ENCODE results near the gene TPRKB. TPM values are rescaled to one million over a fixed set of nuclear protein-coding genes. Genes with fewer than 3 reads are reported as not detected.
"Not testable (repeated sequence)": the region's sequence is repeated elsewhere in the genome, so short reads cannot be mapped to it uniquely, and the experiment has no call there.

The TPRKB gene
- total RNA-seq, 1 donor from 2014 or later = 41.5 TPM

DNA sequence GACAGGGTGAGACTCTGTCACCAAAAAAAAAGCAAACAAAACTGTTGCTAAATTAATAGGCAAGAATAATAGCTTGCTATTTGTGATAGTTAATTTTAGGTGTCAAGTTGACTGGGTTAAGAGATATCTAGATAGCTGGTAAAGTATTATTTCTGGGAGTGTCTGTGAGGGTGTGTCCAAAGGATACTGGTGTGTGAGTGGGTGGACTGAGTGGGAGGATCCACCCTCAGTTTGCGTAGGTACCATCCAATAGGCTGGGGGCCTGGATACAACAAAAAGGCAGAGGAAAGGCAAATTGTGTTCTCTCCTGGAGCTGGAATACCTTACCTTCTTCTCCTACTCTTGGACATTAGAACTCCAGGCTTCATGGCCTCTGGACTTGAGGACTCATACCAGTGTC, 27.8 kb upstream of the TPRKB start:
- Mint-ChIP-seq H3K9me3 (no peaks in the 10 kb centered on the region), H3K4me3 (no peak overlapping the region), H3K27me3 (ENCODE audit: insufficient read depth) (no peaks in the 10 kb centered on the region), H3K4me1 (ENCODE audit: low read depth) (peaks cover 6% of the 10 kb centered on the region), H3K36me3 (ENCODE audit: low read depth) (peaks cover 48% of the 10 kb centered on the region), H3K27ac (no peak overlapping the region)
- DNase-seq (ENCODE audit: low spot score) = no peak
- intact Hi-C loops (cut with micrococcal nuclease) = no loop called here

DNA sequence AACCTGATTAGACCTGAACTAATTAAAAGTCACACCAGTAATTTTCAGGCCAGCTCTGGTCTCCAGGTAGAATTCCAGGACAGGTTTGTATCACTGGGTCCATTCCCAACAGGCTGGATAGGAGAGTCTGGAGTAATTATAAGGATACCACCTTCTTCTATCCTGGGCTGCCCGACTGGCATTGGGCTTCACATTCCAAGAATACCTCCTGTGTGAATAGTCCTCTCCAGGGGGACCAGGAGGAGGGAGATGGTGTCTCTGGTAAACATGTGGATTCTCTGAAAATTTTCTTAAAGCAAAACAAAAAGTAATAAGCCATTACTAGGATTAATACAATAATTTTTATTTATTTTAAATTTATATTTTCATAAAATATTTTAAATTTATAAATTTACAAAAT, 25.4 kb upstream of the TPRKB start:
- H3K9me3 Mint-ChIP-seq = no peaks in the 10 kb centered on the region
- H3K27me3 Mint-ChIP-seq (ENCODE audit: insufficient read depth) = no peaks in the 10 kb centered on the region
- DNase-seq (ENCODE audit: low spot score) = no peak
- H3K4me3 Mint-ChIP-seq = no peak overlapping the region
- no peak overlapping the region for H3K27ac Mint-ChIP-seq
- no peaks in the 10 kb centered on the region for H3K4me1 Mint-ChIP-seq (ENCODE audit: low read depth)
- intact Hi-C loops (cut with micrococcal nuclease) = no loop called here
- peaks cover 37% of the 10 kb centered on the region for H3K36me3 Mint-ChIP-seq (ENCODE audit: low read depth)

DNA sequence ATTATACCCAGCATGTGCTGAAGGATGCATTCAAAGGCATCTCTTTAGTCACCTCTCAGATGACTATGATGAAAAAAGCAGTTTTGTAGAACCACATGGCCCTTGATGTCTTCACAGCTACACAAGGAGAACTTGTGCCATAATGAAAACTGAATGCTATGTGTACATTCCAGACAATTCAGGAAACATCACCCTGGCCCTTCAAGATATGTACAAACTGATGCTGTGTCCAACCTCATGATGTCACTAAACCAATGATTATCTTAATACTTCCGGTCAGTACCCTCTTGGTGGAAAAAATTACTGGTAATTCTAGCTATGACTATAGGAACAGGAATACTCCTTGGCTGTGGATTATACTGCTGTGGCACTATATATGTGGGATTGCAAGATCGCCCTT, 22.8 kb upstream of the TPRKB start:
- Mint-ChIP-seq H3K4me3 (no peak overlapping the region), H3K27ac (no peak overlapping the region)

GRCh38 chr2:73759285-73759764, 22.2 kb upstream of the TPRKB start:
- DNase-seq (ENCODE audit: low spot score) = no peak
- H3K4me1 Mint-ChIP-seq (ENCODE audit: low read depth) = no peaks in the 10 kb centered on the region
- no peak overlapping the region for H3K4me3 Mint-ChIP-seq
- no peaks in the 10 kb centered on the region for H3K9me3 Mint-ChIP-seq
- H3K27ac Mint-ChIP-seq = no peak overlapping the region
- peaks cover 31% of the 10 kb centered on the region for H3K36me3 Mint-ChIP-seq (ENCODE audit: low read depth)
- intact Hi-C loops (cut with micrococcal nuclease) = no loop called here
- no peaks in the 10 kb centered on the region for H3K27me3 Mint-ChIP-seq (ENCODE audit: insufficient read depth)

More for the DNA sequence above, 22.8 kb upstream of the TPRKB start:
- H3K9me3 Mint-ChIP-seq = no peaks in the 10 kb centered on the region
- H3K4me1 Mint-ChIP-seq (ENCODE audit: low read depth) = no peaks in the 10 kb centered on the region
- H3K27me3 Mint-ChIP-seq (ENCODE audit: insufficient read depth) = no peaks in the 10 kb centered on the region
- DNase-seq (ENCODE audit: low spot score) = no peak
- H3K36me3 Mint-ChIP-seq (ENCODE audit: low read depth) = peaks cover 28% of the 10 kb centered on the region
- intact Hi-C loops (cut with micrococcal nuclease) = no loop called here

DNA sequence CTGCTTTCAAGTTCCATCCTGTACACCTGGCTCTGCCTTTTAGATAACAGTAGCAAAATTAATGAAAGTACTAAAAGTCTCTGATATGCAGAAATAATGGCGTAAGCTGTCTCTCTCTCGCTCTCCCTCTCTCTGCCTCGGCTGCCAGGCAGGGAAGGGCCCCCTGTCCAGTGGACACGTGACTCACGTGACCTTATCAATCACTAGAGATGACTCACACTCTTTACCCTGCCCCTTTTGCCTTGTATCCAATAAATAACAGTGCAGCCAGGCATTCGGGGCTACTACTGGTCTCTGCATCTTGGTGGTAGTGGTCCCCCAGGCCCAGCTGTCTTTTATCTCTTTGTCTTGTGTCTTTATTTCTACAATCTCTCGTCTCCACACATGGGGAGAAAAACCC, 17.2 kb upstream of the TPRKB start:
- DNase-seq (ENCODE audit: low spot score); H3K27me3 Mint-ChIP-seq (ENCODE audit: insufficient read depth); H3K4me1 Mint-ChIP-seq (ENCODE audit: low read depth); H3K4me3 Mint-ChIP-seq; intact Hi-C loops (cut with micrococcal nuclease); H3K9me3 Mint-ChIP-seq; H3K27ac Mint-ChIP-seq: not testable (repeated sequence)
- peaks cover 30% of the 10 kb centered on the region for H3K36me3 Mint-ChIP-seq (ENCODE audit: low read depth)

- H3K27me3 Mint-ChIP-seq (ENCODE audit: insufficient read depth) = no peaks in the 10 kb centered on the region
- no peaks in the 10 kb centered on the region for H3K4me1 Mint-ChIP-seq (ENCODE audit: low read depth)
- H3K4me3 Mint-ChIP-seq = no peak overlapping the region
- no peak overlapping the region for H3K27ac Mint-ChIP-seq
- no peaks in the 10 kb centered on the region for H3K9me3 Mint-ChIP-seq
- H3K36me3 Mint-ChIP-seq (ENCODE audit: low read depth) = peaks cover 42% of the 10 kb centered on the region
- intact Hi-C loops (cut with micrococcal nuclease) = no loop called here
- DNase-seq (ENCODE audit: low spot score) = no peak
Measured at GRCh38 chr2:73749314-73749713, 12.2 kb upstream of the TPRKB start.

- no peak overlapping the region for H3K4me3 Mint-ChIP-seq
- no peaks in the 10 kb centered on the region for H3K27me3 Mint-ChIP-seq (ENCODE audit: insufficient read depth)
- no peaks in the 10 kb centered on the region for H3K9me3 Mint-ChIP-seq
- H3K4me1 Mint-ChIP-seq (ENCODE audit: low read depth) = no peaks in the 10 kb centered on the region
- DNase-seq (ENCODE audit: low spot score) = no peak
- peaks cover 39% of the 10 kb centered on the region for H3K36me3 Mint-ChIP-seq (ENCODE audit: low read depth)
- intact Hi-C loops (cut with micrococcal nuclease) = no loop called here
- H3K27ac Mint-ChIP-seq = no peak overlapping the region
Measured at GRCh38 chr2:73746877-73747208, 9.7 kb upstream of the TPRKB start.

DNA sequence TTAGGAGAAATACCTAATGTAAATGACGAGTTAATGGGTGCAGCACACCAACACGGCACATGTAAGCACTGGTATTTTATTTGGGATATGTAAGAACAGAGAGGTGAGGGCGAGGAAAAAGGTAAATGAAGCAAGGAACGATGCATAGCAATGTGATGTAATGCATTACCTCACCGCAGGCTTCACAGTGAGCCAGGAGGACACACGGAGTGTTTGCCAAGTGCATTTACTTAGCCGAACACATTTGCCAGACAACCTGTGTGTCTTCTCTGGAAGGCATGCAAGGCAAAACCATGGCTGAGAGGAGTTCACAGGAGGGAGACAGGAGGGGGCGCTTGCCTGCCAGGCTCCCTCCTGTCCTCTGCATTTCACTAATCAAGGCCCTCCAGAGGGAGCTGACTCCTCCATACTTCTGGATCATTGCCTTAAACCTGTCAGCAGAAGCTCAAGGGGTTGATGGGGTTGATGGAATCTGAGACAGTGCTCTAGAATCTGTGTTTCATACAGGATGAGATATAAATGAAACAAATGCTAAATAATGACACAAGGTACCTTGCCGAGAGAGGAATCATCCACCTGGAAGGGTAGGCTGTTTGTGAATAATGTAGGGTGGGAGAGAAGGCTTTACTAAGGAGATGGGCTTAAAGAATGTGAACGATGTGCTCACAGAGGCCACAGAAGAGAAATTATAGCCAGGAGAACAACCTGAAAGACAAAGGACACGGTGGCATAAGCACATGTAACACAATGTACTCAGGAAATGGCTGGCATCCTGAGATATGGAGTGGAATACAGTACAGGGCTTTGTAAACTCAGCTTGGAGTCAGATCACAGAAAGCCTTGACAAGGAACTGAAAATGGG, 9.1 kb upstream of the TPRKB start:
- Mint-ChIP-seq H3K4me1 (ENCODE audit: low read depth) (no peaks in the 10 kb centered on the region), H3K36me3 (ENCODE audit: low read depth) (peaks cover 39% of the 10 kb centered on the region)

GRCh38 chr2:73740767-73741166, 3.6 kb upstream of the TPRKB start:
- Mint-ChIP-seq H3K9me3 (peaks cover 5% of the 10 kb centered on the region), H3K27me3 (ENCODE audit: insufficient read depth) (peaks cover 3% of the 10 kb centered on the region), H3K36me3 (ENCODE audit: low read depth) (peaks cover 34% of the 10 kb centered on the region), H3K4me1 (ENCODE audit: low read depth) (peaks cover 18% of the 10 kb centered on the region), H3K27ac (no peak overlapping the region), H3K4me3 (no peak overlapping the region)
- intact Hi-C loops (cut with micrococcal nuclease) = no loop called here
- no peak for DNase-seq (ENCODE audit: low spot score)

More for the DNA sequence above, 9.1 kb upstream of the TPRKB start:
- no peak overlapping the region for H3K4me3 Mint-ChIP-seq
- no peaks in the 10 kb centered on the region for H3K27me3 Mint-ChIP-seq (ENCODE audit: insufficient read depth)
- no peak for DNase-seq (ENCODE audit: low spot score)
- H3K9me3 Mint-ChIP-seq = no peaks in the 10 kb centered on the region
- H3K27ac Mint-ChIP-seq = no peak overlapping the region
- intact Hi-C loops (cut with micrococcal nuclease) = no loop called here

DNA sequence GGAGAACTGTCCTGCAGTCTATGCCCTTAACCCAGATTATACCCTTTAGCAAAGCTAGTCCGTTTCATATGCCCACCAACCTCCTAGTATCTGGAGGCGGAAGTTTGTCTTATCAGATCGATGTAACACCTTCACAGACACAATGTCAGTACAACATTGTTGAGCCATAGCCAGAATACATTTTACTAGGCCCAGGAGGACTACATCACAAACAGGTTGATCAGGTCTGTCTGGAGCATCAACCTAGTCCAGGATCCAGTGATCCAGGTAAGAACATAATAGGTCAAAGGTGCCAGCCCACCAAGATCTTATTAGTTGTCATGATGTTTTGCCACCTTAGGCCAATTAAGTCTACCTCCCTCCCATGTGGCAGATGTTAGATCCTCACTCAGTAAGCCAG, 2.0 kb upstream of the TPRKB start:
- Mint-ChIP-seq H3K36me3 (ENCODE audit: low read depth) (peaks cover 31% of the 10 kb centered on the region), H3K27me3 (ENCODE audit: insufficient read depth) (peaks cover 3% of the 10 kb centered on the region), H3K4me1 (ENCODE audit: low read depth) (peaks cover 18% of the 10 kb centered on the region), H3K27ac (no peak overlapping the region), H3K4me3 (no peak overlapping the region), H3K9me3 (peaks cover 5% of the 10 kb centered on the region)
- no peak for DNase-seq (ENCODE audit: low spot score)
- intact Hi-C loops (cut with micrococcal nuclease) = loop anchor here (5.0 kb wide), 1 partner anchor 527 kb away; the partner anchor contains the start of gene SMYD5

DNA sequence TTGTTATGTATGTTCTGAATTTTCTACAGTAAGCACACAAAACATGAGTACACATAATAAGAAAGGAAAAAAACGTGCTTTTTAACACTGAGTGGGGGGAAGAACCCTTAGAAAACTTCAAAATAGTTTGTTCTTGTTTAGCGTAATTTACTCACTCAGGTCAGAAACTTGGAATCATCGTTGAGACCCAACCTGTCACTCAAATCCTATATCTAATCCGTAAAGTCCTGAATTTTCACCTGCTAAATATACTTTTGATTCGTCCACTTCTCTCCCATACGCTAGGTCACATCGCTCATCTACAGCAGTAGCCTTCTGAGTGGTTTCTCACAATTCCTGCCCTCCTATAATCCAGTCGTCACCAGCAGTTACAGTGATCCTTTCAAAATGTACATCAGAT, 767 bp downstream of the TPRKB start:
- peaks cover 5% of the 10 kb centered on the region for H3K9me3 Mint-ChIP-seq
- DNase-seq (ENCODE audit: low spot score) = no peak
- peaks cover 18% of the 10 kb centered on the region for H3K4me1 Mint-ChIP-seq (ENCODE audit: low read depth)
- H3K27me3 Mint-ChIP-seq (ENCODE audit: insufficient read depth) = peaks cover 3% of the 10 kb centered on the region
- H3K27ac Mint-ChIP-seq = peak overlapping the region; percentile 88
- intact Hi-C loops (cut with micrococcal nuclease) = loop anchor here (2.0 to 5.0 kb wide), 5 partner anchors 462 to 1096 kb away; partner anchors contain the start of genes MTHFD2, PCGF1 and SMYD5
- peaks cover 36% of the 10 kb centered on the region for H3K36me3 Mint-ChIP-seq (ENCODE audit: low read depth)
- H3K4me3 Mint-ChIP-seq = peak overlapping the region; percentile 97

DNA sequence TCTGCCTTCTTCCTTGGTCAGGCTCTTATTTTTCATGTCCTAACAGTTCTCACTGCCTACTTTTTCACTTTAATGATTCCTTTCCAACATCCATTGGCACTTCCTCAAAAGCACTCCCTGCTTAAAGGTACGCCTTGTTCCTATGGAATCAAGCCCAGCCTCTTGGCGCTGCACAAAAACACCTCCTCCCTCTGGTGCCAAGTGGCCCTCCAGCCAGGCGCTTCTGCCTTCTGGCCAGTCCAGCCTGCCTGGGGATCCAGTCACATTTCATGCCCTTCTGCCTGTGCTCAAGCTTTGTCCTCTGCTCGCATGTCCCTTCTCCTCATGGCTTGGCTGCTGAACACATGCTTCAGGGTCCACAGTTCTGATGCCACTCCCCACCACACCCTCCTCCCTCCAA, 6.3 kb downstream of the TPRKB start:
- Mint-ChIP-seq H3K4me1 (ENCODE audit: low read depth) (no peaks in the 10 kb centered on the region), H3K4me3 (no peak overlapping the region), H3K36me3 (ENCODE audit: low read depth) (peaks cover 34% of the 10 kb centered on the region), H3K27me3 (ENCODE audit: insufficient read depth) (no peaks in the 10 kb centered on the region), H3K27ac (no peak overlapping the region), H3K9me3 (no peaks in the 10 kb centered on the region)
- DNase-seq (ENCODE audit: low spot score) = no peak
- intact Hi-C loops (cut with micrococcal nuclease) = no loop called here

- no peaks in the 10 kb centered on the region for H3K27me3 Mint-ChIP-seq (ENCODE audit: insufficient read depth)
- no peak overlapping the region for H3K27ac Mint-ChIP-seq
- H3K4me3 Mint-ChIP-seq = no peak overlapping the region
- no peak for DNase-seq (ENCODE audit: low spot score)
- no peaks in the 10 kb centered on the region for H3K9me3 Mint-ChIP-seq
- H3K36me3 Mint-ChIP-seq (ENCODE audit: low read depth) = peaks cover 29% of the 10 kb centered on the region
- intact Hi-C loops (cut with micrococcal nuclease) = no loop called here
- no peaks in the 10 kb centered on the region for H3K4me1 Mint-ChIP-seq (ENCODE audit: low read depth)
Measured at GRCh38 chr2:73728711-73729110, 8.4 kb downstream of the TPRKB start.

All from activated T-helper 1 cell treated with anti-CD3 and anti-CD28 coated beads, Interleukin-12 subunit alpha, Interleukin-12 subunit beta, Interleukin-2, Interleukin-4 antibody, amounts not matched to agents 30 ng/mL and 10 ng/mL and 1 ng/mL, durations not matched to agents 14 hours and 24 hours and 36 hours (primary cell).